ACC112 (cell line): Measurements from ENCODE around the gene FYB2.

Experiments
- H2AFZ ChIP-seq: fragments of 200-600 bp; sonication (generic); one replicate; pipeline ENCODE4 v1.6.0; 2017; ENCODE audit warnings: antibody characterized with exemption, low read length; ENCODE audit not compliant: unreplicated experiment
- H3K27ac ChIP-seq: fragments of 200-600 bp; sonication (generic); 2 replicates; pipeline ENCODE4 v1.5.1; 2014; ENCODE audit warnings: low read depth, mild to moderate bottlenecking, antibody characterized with exemption, low read length, moderate library complexity
- H3K27me3 ChIP-seq: fragments of 200-600 bp; sonication (generic); 2 replicates; pipeline ENCODE4 v1.6.1; 2014; ENCODE audit warnings: mild to moderate bottlenecking, antibody characterized with exemption, low read length, moderate library complexity, mixed read lengths; ENCODE audit not compliant: insufficient read depth
- H3K36me3 ChIP-seq: fragments of 200-600 bp; sonication (generic); 2 replicates; pipeline ENCODE4 v1.6.1; 2016; ENCODE audit warnings: mild to moderate bottlenecking, antibody characterized with exemption, low read length, moderate library complexity, mixed read lengths; ENCODE audit not compliant: insufficient read depth
- H3K4me1 ChIP-seq: fragments of 200-600 bp; sonication (generic); one replicate; pipeline ENCODE4 v1.6.1; 2016; ENCODE audit warnings: low read length, mixed read lengths; ENCODE audit not compliant: insufficient read depth, unreplicated experiment, control insufficient read depth
- H3K4me3 ChIP-seq: fragments of 200-600 bp; sonication (generic); 2 replicates; pipeline ENCODE4 v1.5.1; 2014; ENCODE audit warnings: mild to moderate bottlenecking, low read depth, low read length
- H3K79me2 ChIP-seq: fragments of 200-600 bp; sonication (generic); one replicate; pipeline ENCODE4 v1.6.0; 2016; ENCODE audit warnings: low read length; ENCODE audit not compliant: control insufficient read depth, unreplicated experiment, insufficient read depth

Gene FYB2

GRCh38 chr1:56819387-56819899 lies at the start of gene FYB2:
FYB2 (minus strand) TSS chr1:56819404; CDS start chr1:56819290, 114 bp downstream.
- Histone ChIP-seq H3K79me2 (no peaks in the 10 kb centered on the region), H3K36me3 (no peaks in the 10 kb centered on the region), H3K27me3 (peaks cover 18% of the 10 kb centered on the region), H2AFZ (no peak within 1 kb of the TSS), H3K4me3 (no peak within 1 kb of the TSS), H3K27ac (no peak within 1 kb of the TSS), H3K4me1 (no peaks in the 10 kb centered on the region)

GRCh38 chr1:56868761-56869160 lies 49.6 kb upstream of the FYB2 start:
- Histone ChIP-seq H2AFZ (no peak overlapping the region), H3K27me3 (no peaks in the 10 kb centered on the region), H3K4me1 (no peaks in the 10 kb centered on the region), H3K36me3 (no peaks in the 10 kb centered on the region), H3K4me3 (no peak overlapping the region), H3K27ac (no peak overlapping the region), H3K79me2 (no peaks in the 10 kb centered on the region)

GRCh38 chr1:56867491-56867890 lies 48.3 kb upstream of the FYB2 start:
- H3K4me1 ChIP-seq: no peaks in the 10 kb centered on the region
- no peak overlapping the region for H2AFZ ChIP-seq
- H3K79me2 ChIP-seq: no peaks in the 10 kb centered on the region
- H3K27me3 ChIP-seq: no peaks in the 10 kb centered on the region
- H3K27ac ChIP-seq: no peak overlapping the region
- no peak overlapping the region for H3K4me3 ChIP-seq
- no peaks in the 10 kb centered on the region for H3K36me3 ChIP-seq

GRCh38 chr1:56866656-56867055 lies 47.5 kb upstream of the FYB2 start:
- Histone ChIP-seq H3K27me3 (no peaks in the 10 kb centered on the region), H3K79me2 (no peaks in the 10 kb centered on the region), H3K4me3 (no peak overlapping the region), H3K36me3 (no peaks in the 10 kb centered on the region), H2AFZ (no peak overlapping the region), H3K4me1 (no peaks in the 10 kb centered on the region), H3K27ac (no peak overlapping the region)

- Histone ChIP-seq H3K79me2 (no peaks in the 10 kb centered on the region), H3K27me3 (no peaks in the 10 kb centered on the region)
Observed at GRCh38 chr1:56864430-56864829, 45.2 kb upstream of the FYB2 start.

GRCh38 chr1:56863265-56863992 lies 44.2 kb upstream of the FYB2 start:
- Histone ChIP-seq H3K27me3 (no peaks in the 10 kb centered on the region), H3K79me2 (no peaks in the 10 kb centered on the region), H3K4me3 (no peak overlapping the region), H3K27ac (no peak overlapping the region), H3K36me3 (no peaks in the 10 kb centered on the region), H3K4me1 (no peaks in the 10 kb centered on the region), H2AFZ (no peak overlapping the region)

More at GRCh38 chr1:56864430-56864829, 45.2 kb upstream of the FYB2 start:
- Histone ChIP-seq H3K27ac (no peak overlapping the region), H3K4me3 (no peak overlapping the region), H2AFZ (no peak overlapping the region), H3K36me3 (no peaks in the 10 kb centered on the region), H3K4me1 (no peaks in the 10 kb centered on the region)

GRCh38 chr1:56859287-56859686 lies 40.1 kb upstream of the FYB2 start:
- Histone ChIP-seq H3K4me1 (no peaks in the 10 kb centered on the region), H2AFZ (no peak overlapping the region), H3K36me3 (no peaks in the 10 kb centered on the region), H3K27me3 (peaks cover 5% of the 10 kb centered on the region; the same call in 1 of the 2 replicates), H3K4me3 (no peak overlapping the region), H3K27ac (no peak overlapping the region), H3K79me2 (no peaks in the 10 kb centered on the region)

- Histone ChIP-seq H3K27me3 (peaks cover 5% of the 10 kb centered on the region; the same call in 1 of the 2 replicates), H3K4me1 (no peaks in the 10 kb centered on the region), H2AFZ (no peak overlapping the region), H3K27ac (no peak overlapping the region), H3K36me3 (no peaks in the 10 kb centered on the region), H3K79me2 (no peaks in the 10 kb centered on the region), H3K4me3 (no peak overlapping the region)
Observed at GRCh38 chr1:56856186-56856585, 37.0 kb upstream of the FYB2 start.

GRCh38 chr1:56855190-56855589 lies 36.0 kb upstream of the FYB2 start:
- no peaks in the 10 kb centered on the region for H3K79me2 ChIP-seq
- H3K4me1 ChIP-seq: no peaks in the 10 kb centered on the region

GRCh38 chr1:56854521-56855099 lies 35.4 kb upstream of the FYB2 start, which contains the start of gene C8A:
C8A (plus strand) TSS chr1:56854797; CDS start chr1:56854902, 105 bp downstream.
- H2AFZ ChIP-seq: no peak within 1 kb of the TSS
- H3K79me2 ChIP-seq: no peaks in the 10 kb centered on the region
- H3K27ac ChIP-seq: no peak within 1 kb of the TSS
- H3K4me3 ChIP-seq: no peak within 1 kb of the TSS
- H3K4me1 ChIP-seq: no peaks in the 10 kb centered on the region
- no peaks in the 10 kb centered on the region for H3K36me3 ChIP-seq
- H3K27me3 ChIP-seq: peaks cover 11% of the 10 kb centered on the region; the same call in 1 of the 2 replicates

More at GRCh38 chr1:56855190-56855589, 36.0 kb upstream of the FYB2 start:
- no peaks in the 10 kb centered on the region for H3K36me3 ChIP-seq
- no peak overlapping the region for H3K27ac ChIP-seq
- H3K27me3 ChIP-seq: peaks cover 7% of the 10 kb centered on the region; the same call in 1 of the 2 replicates
- no peak overlapping the region for H2AFZ ChIP-seq
- H3K4me3 ChIP-seq: no peak overlapping the region

- no peak overlapping the region for H3K4me3 ChIP-seq
- H3K36me3 ChIP-seq: no peaks in the 10 kb centered on the region
- H2AFZ ChIP-seq: no peak overlapping the region
- no peak overlapping the region for H3K27ac ChIP-seq
- H3K4me1 ChIP-seq: no peaks in the 10 kb centered on the region
- no peaks in the 10 kb centered on the region for H3K79me2 ChIP-seq
- peaks cover 20% of the 10 kb centered on the region for H3K27me3 ChIP-seq
Observed at GRCh38 chr1:56852476-56852875, 33.3 kb upstream of the FYB2 start.
